DMS153 (cell line): ENCODE results near the gene SUPT6H.
"Not testable (repeated sequence)": the region's sequence is repeated elsewhere in the genome, so short reads cannot be mapped to it uniquely, and the experiment has no call there.

Source experiments
- DNase-seq: peaks from one replicate; lab custom pipeline; 2025; lab: John Stamatoyannopoulos, UW

Gene SUPT6H

GRCh38 chr17:28719021-28719433 is 57.0 kb downstream of the SUPT6H start:
- DNase-seq = no peak

- no peak for DNase-seq
Observed at GRCh38 chr17:28720247-28720996, 58.4 kb downstream of the SUPT6H start.

- DNase-seq = not testable (repeated sequence)
Observed at GRCh38 chr17:28720997-28721329, 59.0 kb downstream of the SUPT6H start.

GRCh38 chr17:28722417-28723158 is 60.6 kb downstream of the SUPT6H start:
- no peak for DNase-seq

- no peak for DNase-seq
Observed at GRCh38 chr17:28723159-28723835, 61.3 kb downstream of the SUPT6H start.

GRCh38 chr17:28723836-28724499 is 62.0 kb downstream of the SUPT6H start:
- DNase-seq = not testable (repeated sequence)

GRCh38 chr17:28724500-28725165 is 62.6 kb downstream of the SUPT6H start:
- no peak for DNase-seq

- peak; percentile 56 for DNase-seq
Observed at GRCh38 chr17:28725166-28725659, 63.2 kb downstream of the SUPT6H start.

GRCh38 chr17:28725660-28726225 is 63.7 kb downstream of the SUPT6H start:
- peak; percentile 56 for DNase-seq

GRCh38 chr17:28726226-28726626 is 64.2 kb downstream of the SUPT6H start, which contains the start of gene TLCD1:
TSS of gene TLCD1 (minus strand) at chr17:28726233. CDS start at chr17:28726097, 136 bp downstream.
- DNase-seq = peak; percentile 37

- peak; percentile 95 for DNase-seq
Observed at GRCh38 chr17:28726627-28727491, 64.9 kb downstream of the SUPT6H start.

GRCh38 chr17:28728364-28729200 is 66.6 kb downstream of the SUPT6H start, which contains the start of gene NEK8:
TSS of gene NEK8 (plus strand) at chr17:28728788. CDS start at chr17:28728814, 26 bp downstream.
- DNase-seq = peak; percentile 84

GRCh38 chr17:28729950-28730330 is 67.9 kb downstream of the SUPT6H start:
- no peak for DNase-seq

- no peak for DNase-seq
Observed at GRCh38 chr17:28733346-28733745, 71.3 kb downstream of the SUPT6H start.

- DNase-seq = no peak
Observed at GRCh38 chr17:28734712-28735241, 72.8 kb downstream of the SUPT6H start.

- no peak for DNase-seq
Observed at GRCh38 chr17:28735242-28735722, 73.3 kb downstream of the SUPT6H start.

GRCh38 chr17:28735913-28736769 is 74.1 kb downstream of the SUPT6H start:
- DNase-seq = not testable (repeated sequence)

GRCh38 chr17:28737316-28737715 is 75.3 kb downstream of the SUPT6H start:
- DNase-seq = no peak
